BJ (cell line): Measurements from ENCODE around the gene SRGAP1. TPM values are rescaled to one million over a fixed set of nuclear protein-coding genes. Genes with fewer than 3 reads are reported as not detected.

ENCODE experiments used
- CTCF ChIA-PET: fragments of 350-600 bp; formaldehyde crosslinking; extraction: SDS; loops from one replicate; lab custom pipeline; 2021; ENCODE audit warnings: antibody characterized with exemption, inconsistent platforms; lab: Yijun Ruan, JAX
- POLR2A ChIA-PET: fragments of 300-600 bp; sonication (Branson Sonifier 250); formaldehyde crosslinking; extraction: SDS; loops from one replicate; lab custom pipeline; 2021; ENCODE audit warnings: antibody characterized with exemption; lab: Charles Lee
- DNase-seq: peaks from one replicate; pipeline ENCODE4 v3.0.0-alpha.2; 2011; ENCODE audit warnings: low read depth
- H3K27me3 ChIP-seq: 2 replicates; pipeline ENCODE4 v1.6.0; 2011; ENCODE audit warnings: low read length; ENCODE audit not compliant: control insufficient read depth, insufficient read depth
- H3K36me3 ChIP-seq: 2 replicates; pipeline ENCODE4 v1.5.1; 2011; ENCODE audit warnings: low read length; ENCODE audit not compliant: control insufficient read depth, insufficient read depth
- H3K4me3 ChIP-seq: 2 replicates; pipeline ENCODE4 v1.5.1; 2011; ENCODE audit warnings: low read depth, mild to moderate bottlenecking, control low read depth, low read length
- CTCF ChIP-seq: IDR thresholded peaks from 2 replicates; pipeline ENCODE4 v1.5.1; 2011; ENCODE audit warnings: low read depth, mild to moderate bottlenecking, control low read depth, inconsistent platforms, low read length, moderate library complexity; ENCODE audit not compliant: insufficient read depth
- polyA plus RNA-seq: library from polyadenylated mRNA; depleted of rRNA; stranded (reverse); fragments of >200 nt; gene quantifications from 2 replicates; pipeline ENCODE4 v1.2.3, GENCODE V29; 2011

SRGAP1 gene
- polyA plus RNA-seq, 1 experiment, result 15.7 TPM

GRCh38 chr12:64059685-64060084 lies 215.2 kb downstream of the SRGAP1 start:
- no peak for TF ChIP-seq CTCF
- 0 out of 2 replicates have a peak, but pooled peaks cover 2% of the 10 kb centered on the region for H3K36me3 ChIP-seq
- DNase-seq, result no peak
- POLR2A ChIA-PET, result no interaction called here
- no peak overlapping the region for H3K4me3 ChIP-seq
- CTCF ChIA-PET, result interaction anchor here (1.5 kb wide), 1 partner anchor 124 kb away, joined by 3 read pairs; no protein-coding TSS in a partner anchor
- no peaks in the 10 kb centered on the region for H3K27me3 ChIP-seq

GRCh38 chr12:64061868-64062375 lies 217.4 kb downstream of the SRGAP1 start:
- POLR2A ChIA-PET, result no interaction called here
- CTCF ChIA-PET, result interaction anchor here (1.3 kb wide), 1 partner anchor 14 kb away, joined by 3 read pairs; no protein-coding TSS in a partner anchor

GRCh38 chr12:64063121-64063520 lies 218.6 kb downstream of the SRGAP1 start:
- no peaks in the 10 kb centered on the region for H3K27me3 ChIP-seq
- TF ChIP-seq CTCF, result no peak
- ChIA-PET CTCF (no interaction called here), POLR2A (no interaction called here)
- H3K4me3 ChIP-seq, result no peak overlapping the region
- peaks cover 7% of the 10 kb centered on the region for H3K36me3 ChIP-seq
- no peak for DNase-seq

More at GRCh38 chr12:64061868-64062375, 217.4 kb downstream of the SRGAP1 start:
- Histone ChIP-seq H3K36me3 (peaks cover 7% of the 10 kb centered on the region), H3K27me3 (no peaks in the 10 kb centered on the region), H3K4me3 (no peak overlapping the region)
- TF ChIP-seq CTCF, result no peak
- DNase-seq, result no peak

- TF ChIP-seq CTCF, result no peak
- ChIA-PET POLR2A (no interaction called here), CTCF (no interaction called here)
- Histone ChIP-seq H3K4me3 (no peak overlapping the region), H3K36me3 (peaks cover 7% of the 10 kb centered on the region), H3K27me3 (no peaks in the 10 kb centered on the region)
- no peak for DNase-seq
These were observed 219.7 kb downstream of the SRGAP1 start for GRCh38 chr12:64064240-64064639.

GRCh38 chr12:64064706-64065105 lies 220.2 kb downstream of the SRGAP1 start:
- ChIA-PET POLR2A (no interaction called here), CTCF (no interaction called here)
- DNase-seq, result no peak
- no peaks in the 10 kb centered on the region for H3K27me3 ChIP-seq
- H3K4me3 ChIP-seq, result no peak overlapping the region
- no peak for TF ChIP-seq CTCF
- peaks cover 7% of the 10 kb centered on the region for H3K36me3 ChIP-seq
